ENCODE measurements around the gene ANKRD6.

GRCh38 chr6:89522778-89523177 is 89.8 kb downstream of the ANKRD6 start:
- no peak for TF ChIP-seq GATA3 (IDR thresholded peaks at IDR 0.05; ENCODE audit: low read depth, low read length)
- TF ChIP-seq GATA2 (IDR thresholded peaks at IDR 0.05; ENCODE audit: low read depth, low read length), result no peak

Data from SH-SY5Y (cell line).